Measurements from ENCODE around the gene ANKRD6. TPM values are rescaled to one million over a fixed set of nuclear protein-coding genes. Genes with fewer than 3 reads are reported as not detected.
"Not testable (repeated sequence)": the region's sequence is repeated elsewhere in the genome, so short reads cannot be mapped to it uniquely, and the experiment has no call there.

The ANKRD6 gene
- 7.1 TPM for total RNA-seq

DNA sequence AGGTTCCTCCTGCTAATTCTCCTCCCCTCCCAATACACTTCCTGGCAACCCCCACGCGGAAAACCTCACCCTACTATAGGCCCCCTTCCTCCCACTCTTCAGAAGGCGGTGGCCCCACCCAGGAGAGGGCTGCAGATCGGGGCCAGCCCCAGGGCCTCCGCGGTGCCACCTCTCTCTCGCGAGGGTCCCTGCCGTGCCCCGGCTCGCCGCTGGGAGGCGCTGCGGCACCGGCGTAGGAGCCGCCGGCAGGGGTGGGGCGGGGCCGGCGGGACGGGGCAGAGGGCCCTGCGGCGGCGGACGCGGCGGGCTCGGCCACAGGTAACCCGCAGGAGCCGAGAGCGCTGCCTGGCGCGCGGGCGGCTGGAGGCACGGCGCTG is at the start of gene ANKRD6:
Gene ANKRD6 (plus strand): TSS at position 278 of the 377 bp plus-strand sequence. CDS start 133,825 bp downstream, outside the sequence.
- DNase-seq (ENCODE audit: low spot score) (peak; percentile 81), ATAC-seq (peak; percentile 99)

- ATAC-seq: no peak
These were observed 47.7 kb upstream of the ANKRD6 start for GRCh38 chr6:89385156-89385667.

GRCh38 chr6:89385846-89386245 is 47.1 kb upstream of the ANKRD6 start:
- no peak for DNase-seq (ENCODE audit: low spot score)
- no peak for ATAC-seq

More at GRCh38 chr6:89385156-89385667, 47.7 kb upstream of the ANKRD6 start:
- no peak for DNase-seq (ENCODE audit: low spot score)

GRCh38 chr6:89386917-89387491 is 45.9 kb upstream of the ANKRD6 start:
- DNase-seq (ENCODE audit: low spot score): no peak
- no peak for ATAC-seq

DNA sequence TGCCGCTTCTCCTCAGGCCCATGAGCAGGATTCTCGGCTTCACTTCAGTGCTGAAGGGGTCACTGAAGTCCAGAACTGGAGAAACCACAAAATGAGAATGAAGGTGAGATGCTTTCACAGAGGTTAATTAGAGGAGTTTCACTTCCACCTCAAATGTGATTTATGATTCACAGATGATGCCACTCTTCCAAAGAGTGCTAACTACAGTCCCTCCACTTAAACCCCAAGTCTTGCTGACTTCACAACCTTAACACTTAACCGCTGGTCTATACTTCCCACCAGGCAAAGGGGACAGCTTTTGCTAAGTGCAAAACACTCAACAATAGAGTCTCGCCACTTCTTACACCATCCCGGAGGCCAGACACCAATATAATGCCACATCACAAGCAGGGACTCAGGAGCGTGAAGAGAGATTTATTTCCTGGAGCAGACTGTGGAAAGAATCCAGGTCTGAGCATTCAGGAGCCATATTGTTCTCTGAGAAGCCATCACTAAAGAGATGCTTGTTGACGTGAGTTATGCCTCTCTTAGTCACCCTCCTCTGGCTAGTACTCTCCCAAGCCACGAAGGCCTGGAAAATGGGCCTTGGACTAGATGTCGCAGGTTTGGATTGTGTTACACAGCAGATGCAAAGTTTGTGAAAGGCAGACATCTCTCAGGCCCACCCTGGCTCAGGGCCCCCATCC is 45.3 kb upstream of the ANKRD6 start:
- DNase-seq (ENCODE audit: low spot score) (no peak), ATAC-seq (no peak)

DNA sequence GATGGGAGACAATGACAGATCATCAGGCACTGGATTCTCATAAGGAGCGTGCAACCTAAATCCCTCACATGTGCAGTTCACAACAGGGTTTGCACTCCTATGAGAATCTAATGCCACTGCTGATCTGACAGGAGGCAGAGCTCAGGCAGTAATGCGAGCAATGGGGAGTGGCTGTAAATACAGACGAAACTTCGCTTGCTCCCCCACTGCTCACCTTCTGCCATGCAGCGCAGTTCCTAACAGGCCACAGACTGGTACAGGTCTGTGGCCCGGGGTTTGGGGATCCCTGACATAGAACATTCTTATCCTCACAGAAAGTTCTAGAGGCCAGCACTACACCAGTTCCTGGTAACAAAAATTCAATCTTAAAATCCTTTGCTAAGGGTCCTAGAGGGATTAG is 44.1 kb upstream of the ANKRD6 start:
- ATAC-seq (no peak), DNase-seq (ENCODE audit: low spot score) (no peak)

DNA sequence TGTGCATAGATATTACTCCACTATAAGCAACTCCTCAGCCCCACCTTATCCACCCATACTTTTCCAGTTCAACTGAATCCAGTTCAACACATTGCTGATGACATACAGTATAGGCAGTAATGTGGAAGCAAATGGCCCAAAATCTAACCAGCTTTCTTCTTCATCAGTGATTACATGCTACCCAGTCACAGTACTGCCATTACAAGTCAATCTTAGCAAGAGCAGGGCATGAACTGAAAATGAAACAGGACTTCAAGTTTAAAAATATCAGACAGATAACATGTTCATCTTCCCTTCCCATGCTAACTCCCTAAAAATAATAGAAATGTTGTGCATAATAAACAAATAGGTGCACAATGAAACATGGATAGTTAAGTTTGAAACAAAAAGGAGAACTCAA is 40.1 kb upstream of the ANKRD6 start:
- no peak for ATAC-seq
- DNase-seq (ENCODE audit: low spot score): no peak

GRCh38 chr6:89393659-89394058 is 39.3 kb upstream of the ANKRD6 start:
- no peak for ATAC-seq

GRCh38 chr6:89397884-89398283 is 35.1 kb upstream of the ANKRD6 start:
- not testable (repeated sequence) for DNase-seq (ENCODE audit: low spot score); ATAC-seq

More at GRCh38 chr6:89393659-89394058, 39.3 kb upstream of the ANKRD6 start:
- DNase-seq (ENCODE audit: low spot score): no peak

DNA sequence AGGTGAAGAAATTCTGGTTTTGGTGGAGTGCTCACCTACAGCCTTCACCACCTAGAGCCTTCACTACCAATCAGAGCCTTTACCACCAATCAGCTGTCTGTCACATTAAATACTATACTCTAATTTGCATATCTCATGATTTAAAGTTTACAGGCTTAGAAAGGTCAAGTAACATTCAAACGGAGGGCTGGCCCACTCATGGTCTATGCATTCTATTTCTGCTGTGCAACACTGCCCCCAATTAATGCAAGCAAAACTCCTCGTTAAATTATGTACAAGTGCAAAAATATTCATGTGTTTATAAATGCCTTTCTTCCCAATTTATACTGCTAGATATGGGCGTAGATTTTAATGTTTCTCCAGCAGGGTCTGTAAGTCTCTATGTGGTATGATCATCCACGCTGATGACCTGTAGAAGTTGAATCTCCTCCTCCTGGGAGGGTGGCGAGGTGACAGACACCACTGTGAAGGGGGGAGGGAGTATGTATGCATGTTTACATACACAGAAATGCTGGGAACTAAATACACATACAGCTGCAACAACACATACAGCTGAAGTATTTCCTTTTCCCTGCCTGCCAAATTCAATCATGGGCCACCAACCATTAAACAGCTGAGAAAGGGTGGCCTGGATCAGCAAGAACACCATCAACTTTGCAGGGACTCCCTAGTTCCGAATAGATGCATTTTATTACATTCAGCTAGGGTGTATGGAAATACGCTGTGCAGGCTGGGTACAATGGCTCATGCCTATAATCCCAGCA is 34.0 kb upstream of the ANKRD6 start:
- DNase-seq (ENCODE audit: low spot score) (no peak), ATAC-seq (no peak)

- no peak for ATAC-seq
- DNase-seq (ENCODE audit: low spot score): no peak
These were observed 32.9 kb upstream of the ANKRD6 start for GRCh38 chr6:89400050-89400449.

DNA sequence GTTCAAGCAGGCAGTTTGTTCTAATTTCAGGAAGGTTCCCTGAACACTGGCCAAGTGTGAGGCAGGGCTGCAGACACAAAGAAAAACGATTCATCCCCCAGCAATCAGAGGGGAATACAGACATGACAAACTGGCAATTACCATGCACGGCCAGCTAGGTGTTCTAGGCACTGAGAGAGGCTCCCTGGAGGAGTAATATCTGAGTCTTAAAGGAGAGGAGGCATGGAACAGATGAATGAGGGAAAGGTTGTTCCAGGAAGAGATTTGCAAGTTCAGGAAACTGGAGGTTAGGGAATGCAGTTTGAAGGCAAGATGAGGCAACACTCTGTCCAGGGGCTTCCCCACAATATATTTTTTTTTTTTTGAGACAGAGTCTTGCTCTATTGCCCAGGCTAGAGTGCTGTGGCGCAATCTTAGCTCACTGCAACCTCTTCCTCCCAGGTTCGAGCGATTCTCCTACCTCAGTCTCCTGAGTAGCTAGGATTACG is 32.0 kb upstream of the ANKRD6 start:
- DNase-seq (ENCODE audit: low spot score) (no peak), ATAC-seq (no peak)

GRCh38 chr6:89402776-89403175 is 30.2 kb upstream of the ANKRD6 start:
- no peak for ATAC-seq
- no peak for DNase-seq (ENCODE audit: low spot score)

DNA sequence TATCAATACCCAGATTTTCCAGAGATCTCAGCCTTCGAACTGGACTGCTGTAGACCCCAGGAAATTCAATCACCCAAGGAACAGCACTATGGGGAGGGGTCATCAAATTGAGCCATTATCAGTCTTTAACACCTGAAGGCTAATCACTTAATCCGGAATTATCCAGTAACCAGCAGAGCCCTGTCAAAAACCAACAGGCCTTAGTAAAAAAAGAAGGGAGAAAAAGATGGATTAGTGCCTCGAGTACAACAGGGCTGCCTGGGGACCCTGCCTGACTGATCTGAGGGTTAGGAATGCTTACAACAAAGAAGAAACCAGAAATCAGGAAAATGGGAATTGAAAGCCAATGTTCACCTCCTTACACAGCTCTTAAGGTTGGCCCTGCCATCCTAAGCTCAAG is 28.4 kb upstream of the ANKRD6 start:
- no peak for ATAC-seq

DNA sequence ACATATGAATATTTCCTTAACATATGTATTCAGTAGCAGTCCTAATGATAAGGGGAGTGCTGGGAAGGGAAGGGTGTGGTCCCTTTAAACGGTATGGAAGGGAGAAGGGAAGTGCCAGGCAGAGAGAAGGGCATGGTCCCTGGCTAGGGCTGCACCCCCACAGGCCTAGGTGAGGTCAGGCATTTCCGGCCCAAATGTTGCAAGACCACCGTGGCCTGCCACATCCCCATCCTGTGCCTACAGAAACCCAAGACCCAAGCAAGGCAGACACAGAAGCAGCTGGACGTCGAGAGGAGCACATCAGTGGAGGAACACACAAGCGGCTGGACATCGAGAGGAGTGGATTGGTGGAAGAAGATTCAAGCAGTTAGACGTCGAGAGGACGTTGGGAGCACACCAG is 26.8 kb upstream of the ANKRD6 start:
- DNase-seq (ENCODE audit: low spot score): no peak
- ATAC-seq: no peak

More for the DNA sequence above, 28.4 kb upstream of the ANKRD6 start:
- DNase-seq (ENCODE audit: low spot score): no peak

DNA sequence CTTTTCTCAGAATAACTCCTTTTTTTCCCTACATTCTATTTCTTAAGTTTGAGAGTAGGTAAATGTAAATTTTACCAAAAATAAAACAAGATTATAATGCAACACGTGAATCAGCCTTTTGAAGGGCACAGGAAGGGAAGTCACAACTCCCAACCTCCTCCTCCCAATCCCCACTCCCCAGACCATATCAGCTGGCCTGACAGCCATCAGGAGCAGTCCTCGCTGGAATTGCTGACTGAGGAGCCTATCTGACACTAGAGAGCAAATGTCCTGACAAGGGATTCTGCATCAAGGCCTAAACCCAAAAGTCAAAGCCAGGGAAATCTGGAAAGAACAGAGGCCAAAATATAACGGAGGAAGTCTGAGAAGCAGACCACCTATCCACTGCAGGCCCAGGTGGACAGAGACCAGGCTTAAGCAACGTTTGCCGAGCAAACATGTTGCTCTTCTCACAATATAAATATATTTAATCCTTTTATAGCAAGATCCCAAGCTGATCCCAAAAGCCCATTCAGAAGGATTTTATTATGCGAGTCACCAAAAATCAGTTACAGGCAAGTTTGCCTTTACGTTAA is 23.4 kb upstream of the ANKRD6 start:
- ATAC-seq (no peak), DNase-seq (ENCODE audit: low spot score) (no peak)

DNA sequence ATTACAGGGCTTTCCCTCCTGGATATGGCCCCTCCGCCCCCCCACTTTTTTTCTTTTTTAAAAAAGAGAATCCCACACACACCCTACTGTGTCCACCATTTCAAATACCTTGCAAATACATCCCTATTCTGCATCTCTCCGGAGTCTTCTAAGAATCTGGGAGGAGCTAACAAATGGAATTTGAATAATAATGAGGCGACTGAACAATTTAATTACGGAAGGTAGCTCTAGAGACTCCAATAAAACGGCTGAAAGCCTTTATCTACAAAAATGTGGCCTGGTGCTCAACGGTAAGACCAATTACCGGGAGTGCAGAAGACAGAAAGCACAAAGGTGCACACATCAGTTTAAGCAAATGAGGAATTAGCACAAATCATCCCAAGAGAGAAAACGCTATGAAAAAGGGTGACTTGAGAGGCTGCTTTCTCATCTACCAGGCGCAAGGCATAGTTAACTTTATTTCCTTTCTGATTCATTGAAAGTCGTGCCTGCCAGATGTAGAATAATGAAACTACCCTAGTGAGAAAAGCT is 22.7 kb upstream of the ANKRD6 start:
- ATAC-seq: no peak
- no peak for DNase-seq (ENCODE audit: low spot score)

GRCh38 chr6:89410788-89411144 is 22.2 kb upstream of the ANKRD6 start:
- ATAC-seq (no peak), DNase-seq (ENCODE audit: low spot score) (no peak)

GRCh38 chr6:89411145-89412070 is 21.5 kb upstream of the ANKRD6 start:
- peak; percentile 66 for ATAC-seq

More at GRCh38 chr6:89411145-89412070, 21.5 kb upstream of the ANKRD6 start:
- peak; percentile 55 for DNase-seq (ENCODE audit: low spot score)
